ENCODE data around the gene RBM26. TPM values are rescaled to one million over a fixed set of nuclear protein-coding genes. Genes with fewer than 3 reads are reported as not detected.

The RBM26 gene
- total and polyA plus RNA-seq, 2 of the 4 experiments (the other 2 are of a cell fraction), result 17.6 to 18.1 TPM

- Histone ChIP-seq H3K23ac (ENCODE audit: low read depth, low read length) (no peak overlapping the region), H3K9me1 (ENCODE audit: insufficient read depth, low read length) (no peaks in the 10 kb centered on the region), H4K5ac (ENCODE audit: low read depth, low read length) (no peak overlapping the region), H3K27me3 (ENCODE audit: control insufficient read depth, insufficient read depth, low read length) (no peaks in the 10 kb centered on the region), H3K4ac (ENCODE audit: low read depth, low read length) (no peak overlapping the region), H2AFZ (replicated peaks; ENCODE audit: low read length, poor library complexity) (no peak overlapping the region), H3K4me1 (ENCODE audit: control insufficient read depth, insufficient read depth, low read length) (no peaks in the 10 kb centered on the region; the same call in 1 of the 2 replicates), H3K4me3 (ENCODE audit: insufficient read depth, low read depth, low read length) (no peak overlapping the region), H2BK5ac (ENCODE audit: low read depth, low read length, poor library complexity, severe bottlenecking) (no peak overlapping the region), H3K18ac (ENCODE audit: low read depth, low read length) (no peak overlapping the region), H2BK20ac (ENCODE audit: low read depth, low read length) (no peak overlapping the region), H3K36me3 (ENCODE audit: control insufficient read depth, insufficient read depth, low read length) (no peaks in the 10 kb centered on the region), H4K20me1 (ENCODE audit: insufficient read depth, low read length) (no peaks in the 10 kb centered on the region), H2AK5ac (ENCODE audit: low read depth, low read length) (no peak overlapping the region), H3K27ac (ENCODE audit: insufficient read depth, low read length) (no peak overlapping the region), H3K4me2 (ENCODE audit: low read depth, low read length) (peak overlapping the region; percentile 80; the same call in 1 of the 2 replicates), H4K8ac (ENCODE audit: low read depth in 2 of 2, low read length in 2 of 2) (no peak overlapping the region), H3K14ac (replicated peaks; ENCODE audit: low read depth, low read length) (no peak overlapping the region), H3K79me1 (ENCODE audit: low read depth in 1 of 2, low read length in 2 of 2) (no peaks in the 10 kb centered on the region), H2BK15ac (ENCODE audit: low read depth, low read length) (no peak overlapping the region), H3K56ac (ENCODE audit: extremely low read depth, insufficient read depth, low read length) (no peak overlapping the region), H4K91ac (ENCODE audit: insufficient read depth, low read depth, low read length) (no peak overlapping the region), H2BK120ac (ENCODE audit: low read depth, low read length) (no peak overlapping the region), H3K9ac (ENCODE audit: low read depth, low read length) (no peak overlapping the region), H2AK9ac (replicated peaks; ENCODE audit: low read depth, low read length, poor library complexity) (no peak overlapping the region), H3K9me3 (ENCODE audit: control insufficient read depth, insufficient read depth, low read length) (no peaks in the 10 kb centered on the region)
- DNase-seq (peak; percentile 69), ATAC-seq (ENCODE audit: low read depth) (peak; percentile 32)
- in situ Hi-C loops (cut with MboI; ENCODE audit: low sequenced_read_pairs) (no loop called here), dilution Hi-C loops (cut with HindIII; ENCODE audit: low sequenced_read_pairs, unreplicated experiment) (no loop called here), intact Hi-C loops (cut with micrococcal nuclease) (no loop called here)
- BruUV-seq (replicated peaks), result no TSS peak
- ChIA-PET POLR2A (ENCODE audit: unreplicated experiment) (no interaction called here), CTCF (no interaction called here)
- no peak for TF ChIP-seq MXI1 (IDR thresholded peaks at IDR 0.05; ENCODE audit: borderline replicate concordance, low read depth, low read length)
- no CpG with 5 or more reads among the region's 3 CpGs for whole genome bisulfite sequencing, 2 experiments (ENCODE audit: extremely low coverage in 2 of 2, insufficient read length in 1 of 2)
Observed at GRCh38 chr13:79311386-79311785, 94.7 kb downstream of the RBM26 start.

Data from IMR-90 (cell line).